Medulla oblongata (tissue), 1 donor: Measurements from ENCODE around the gene F11R.
A peak's percentile ranks its signal among the peaks of the same experiment; 100 is the strongest.
"Not testable (repeated sequence)": the region's sequence is repeated elsewhere in the genome, so short reads cannot be mapped to it uniquely, and the experiment has no call there.

ENCODE experiments used
- DNase-seq: peaks from one replicate; pipeline ENCODE4 v3.0.0-alpha.2; 2015; ENCODE audit errors: extremely low spot score

The F11R gene

GRCh38 chr1:161020509-161021164, at the start of gene F11R:
Gene F11R (minus strand): TSS chr1:161021152. CDS start chr1:161021073, 79 bp downstream.
- DNase-seq = peak; percentile 7

- DNase-seq = peak; percentile 82
These were observed 48.8 kb upstream of the F11R start, which contains the start of gene ARHGAP30 for GRCh38 chr1:161069731-161070270. Gene ARHGAP30 (minus strand): TSS chr1:161069891. CDS start chr1:161069624, 267 bp downstream.

GRCh38 chr1:161069241-161069640, 48.3 kb upstream of the F11R start:
- DNase-seq = no peak

- DNase-seq = peak; percentile 79
These were observed 47.6 kb upstream of the F11R start for GRCh38 chr1:161068306-161069234.

- no peak for DNase-seq
These were observed 45.7 kb upstream of the F11R start for GRCh38 chr1:161066694-161067093.

- DNase-seq = not testable (repeated sequence)
These were observed 44.7 kb upstream of the F11R start for GRCh38 chr1:161065681-161066080.

- not testable (repeated sequence) for DNase-seq
These were observed 43.0 kb upstream of the F11R start for GRCh38 chr1:161063936-161064335.

- DNase-seq = no peak
These were observed 40.5 kb upstream of the F11R start for GRCh38 chr1:161061419-161061818.

- DNase-seq = no peak
These were observed 38.3 kb upstream of the F11R start for GRCh38 chr1:161059293-161059692.

- no peak for DNase-seq
These were observed 33.9 kb upstream of the F11R start for GRCh38 chr1:161054805-161055204.

- DNase-seq = no peak
These were observed 33.3 kb upstream of the F11R start for GRCh38 chr1:161054232-161054631.

GRCh38 chr1:161052899-161053298, 31.9 kb upstream of the F11R start:
- DNase-seq = no peak

- DNase-seq = no peak
These were observed 30.3 kb upstream of the F11R start for GRCh38 chr1:161051219-161051618.

GRCh38 chr1:161048949-161049722, 28.2 kb upstream of the F11R start:
- no peak for DNase-seq

- DNase-seq = no peak
These were observed 26.8 kb upstream of the F11R start for GRCh38 chr1:161047436-161048420.

GRCh38 chr1:161046605-161047228, 25.8 kb upstream of the F11R start:
- DNase-seq = peak; percentile 59

GRCh38 chr1:161045736-161046604, 25.0 kb upstream of the F11R start, which contains the start of gene USF1:
Gene USF1 (minus strand): TSS chr1:161045977. CDS start chr1:161043275, 2,702 bp downstream.
- peak; percentile 98 for DNase-seq

- DNase-seq = peak; percentile 84
These were observed 24.2 kb upstream of the F11R start for GRCh38 chr1:161044908-161045735.
